ENCODE data around the gene LAT.
"Not testable (repeated sequence)": the region's sequence is repeated elsewhere in the genome, so short reads cannot be mapped to it uniquely, and the experiment has no call there.

The LAT gene

DNA sequence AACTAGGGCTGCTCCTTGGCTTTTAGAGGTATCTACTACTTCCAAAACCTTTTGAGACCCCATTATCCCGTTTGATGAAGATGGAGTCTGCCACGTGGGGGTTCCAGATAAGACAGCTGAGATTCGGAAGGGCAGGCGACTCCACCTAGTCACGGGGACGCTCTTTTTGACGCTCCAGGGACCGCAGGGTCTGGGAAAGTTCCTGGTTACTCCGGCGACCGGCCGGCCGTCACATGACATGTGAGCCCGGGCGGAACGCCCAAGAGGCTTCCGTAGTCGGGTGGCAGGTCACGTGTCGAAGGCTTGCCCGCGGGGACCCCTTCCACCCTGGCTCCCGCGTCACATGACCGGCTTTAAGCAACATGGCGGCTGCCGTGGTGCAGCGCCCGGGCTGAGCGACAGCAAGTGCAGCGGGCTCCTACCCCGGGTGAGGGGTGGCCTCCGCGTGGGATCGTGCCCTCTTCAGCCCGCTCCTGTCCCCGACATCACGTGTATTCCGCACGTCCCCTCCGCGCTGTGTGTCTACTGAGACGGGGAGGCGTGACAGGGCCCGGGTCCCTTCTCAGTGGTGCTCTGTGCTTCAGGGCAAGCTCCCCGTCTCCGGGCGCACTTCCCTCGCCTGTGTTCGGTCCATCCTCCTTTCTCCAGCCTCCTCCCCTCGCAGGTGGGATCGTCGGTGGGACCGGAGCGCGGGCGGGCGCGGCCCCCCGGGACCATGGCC is 10.3 kb upstream of the LAT start, which contains the start of gene SPNS1:
TSS of gene SPNS1 (plus strand) at position 342 of the 721 bp plus-strand sequence. CDS start at position 716, 374 bp downstream.
- TF ChIP-seq, protein P1, sequence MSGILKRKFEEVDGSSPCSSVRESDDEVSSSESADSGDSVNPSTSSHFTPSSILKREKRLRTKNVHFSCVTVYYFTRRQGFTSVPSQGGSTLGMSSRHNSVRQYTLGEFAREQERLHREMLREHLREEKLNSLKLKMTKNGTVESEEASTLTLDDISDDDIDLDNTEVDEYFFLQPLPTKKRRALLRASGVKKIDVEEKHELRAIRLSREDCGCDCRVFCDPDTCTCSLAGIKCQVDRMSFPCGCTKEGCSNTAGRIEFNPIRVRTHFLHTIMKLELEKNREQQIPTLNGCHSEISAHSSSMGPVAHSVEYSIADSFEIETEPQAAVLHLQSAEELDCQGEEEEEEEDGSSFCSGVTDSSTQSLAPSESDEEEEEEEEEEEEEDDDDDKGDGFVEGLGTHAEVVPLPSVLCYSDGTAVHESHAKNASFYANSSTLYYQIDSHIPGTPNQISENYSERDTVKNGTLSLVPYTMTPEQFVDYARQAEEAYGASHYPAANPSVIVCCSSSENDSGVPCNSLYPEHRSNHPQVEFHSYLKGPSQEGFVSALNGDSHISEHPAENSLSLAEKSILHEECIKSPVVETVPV (CRISPR knock-in tag; IDR thresholded peaks at IDR 0.05), result no peak
- TF ChIP-seq CSDC2 (CRISPR knock-in tag; IDR thresholded peaks at IDR 0.05), result no peak
- TF ChIP-seq ZFP3 (CRISPR knock-in tag; IDR thresholded peaks at IDR 0.05), result 0 out of 2 replicates have a peak, but pooled peaks have one; percentile 19
- TF ChIP-seq, protein P2, sequence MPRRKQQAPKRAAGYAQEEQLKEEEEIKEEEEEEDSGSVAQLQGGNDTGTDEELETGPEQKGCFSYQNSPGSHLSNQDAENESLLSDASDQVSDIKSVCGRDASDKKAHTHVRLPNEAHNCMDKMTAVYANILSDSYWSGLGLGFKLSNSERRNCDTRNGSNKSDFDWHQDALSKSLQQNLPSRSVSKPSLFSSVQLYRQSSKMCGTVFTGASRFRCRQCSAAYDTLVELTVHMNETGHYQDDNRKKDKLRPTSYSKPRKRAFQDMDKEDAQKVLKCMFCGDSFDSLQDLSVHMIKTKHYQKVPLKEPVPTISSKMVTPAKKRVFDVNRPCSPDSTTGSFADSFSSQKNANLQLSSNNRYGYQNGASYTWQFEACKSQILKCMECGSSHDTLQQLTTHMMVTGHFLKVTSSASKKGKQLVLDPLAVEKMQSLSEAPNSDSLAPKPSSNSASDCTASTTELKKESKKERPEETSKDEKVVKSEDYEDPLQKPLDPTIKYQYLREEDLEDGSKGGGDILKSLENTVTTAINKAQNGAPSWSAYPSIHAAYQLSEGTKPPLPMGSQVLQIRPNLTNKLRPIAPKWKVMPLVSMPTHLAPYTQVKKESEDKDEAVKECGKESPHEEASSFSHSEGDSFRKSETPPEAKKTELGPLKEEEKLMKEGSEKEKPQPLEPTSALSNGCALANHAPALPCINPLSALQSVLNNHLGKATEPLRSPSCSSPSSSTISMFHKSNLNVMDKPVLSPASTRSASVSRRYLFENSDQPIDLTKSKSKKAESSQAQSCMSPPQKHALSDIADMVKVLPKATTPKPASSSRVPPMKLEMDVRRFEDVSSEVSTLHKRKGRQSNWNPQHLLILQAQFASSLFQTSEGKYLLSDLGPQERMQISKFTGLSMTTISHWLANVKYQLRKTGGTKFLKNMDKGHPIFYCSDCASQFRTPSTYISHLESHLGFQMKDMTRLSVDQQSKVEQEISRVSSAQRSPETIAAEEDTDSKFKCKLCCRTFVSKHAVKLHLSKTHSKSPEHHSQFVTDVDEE (CRISPR knock-in tag; IDR thresholded peaks at IDR 0.05), result peak; percentile 49; the same call in 1 of the 2 replicates
- ATAC-seq, result peak; percentile 93

DNA sequence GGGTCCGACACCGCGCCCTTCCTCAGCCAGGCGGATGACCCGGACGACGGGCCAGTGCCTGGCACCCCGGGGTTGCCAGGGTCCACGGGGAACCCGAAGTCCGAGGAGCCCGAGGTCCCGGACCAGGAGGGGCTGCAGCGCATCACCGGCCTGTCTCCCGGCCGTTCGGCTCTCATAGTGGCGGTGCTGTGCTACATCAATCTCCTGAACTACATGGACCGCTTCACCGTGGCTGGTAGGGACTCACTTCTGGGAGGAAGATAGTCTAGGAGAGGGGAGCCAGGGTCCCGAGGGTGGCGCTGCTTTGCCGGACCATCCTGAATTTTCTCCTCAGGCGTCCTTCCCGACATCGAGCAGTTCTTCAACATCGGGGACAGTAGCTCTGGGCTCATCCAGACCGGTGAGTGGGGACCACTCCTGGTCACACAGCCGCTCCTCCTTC is 9.7 kb upstream of the LAT start:
- TF ChIP-seq, protein P1 (CRISPR knock-in tag; IDR thresholded peaks at IDR 0.05), result no peak
- TF ChIP-seq CSDC2 (CRISPR knock-in tag; IDR thresholded peaks at IDR 0.05) (no peak), PPARA (CRISPR knock-in tag; IDR thresholded peaks at IDR 0.05; ENCODE audit: borderline replicate concordance) (no peak), TOX (CRISPR knock-in tag; IDR thresholded peaks at IDR 0.05; ENCODE audit: borderline replicate concordance) (no peak), BACH2 (CRISPR knock-in tag; IDR thresholded peaks at IDR 0.05; ENCODE audit: borderline replicate concordance) (no peak), GLIS3 (CRISPR knock-in tag; IDR thresholded peaks at IDR 0.05) (no peak), RARB (CRISPR knock-in tag; IDR thresholded peaks at IDR 0.05) (no peak), TCF4 (CRISPR knock-in tag; IDR thresholded peaks at IDR 0.05; ENCODE audit: borderline replicate concordance) (no peak), ZC3H10 (CRISPR knock-in tag; IDR thresholded peaks at IDR 0.05) (no peak), ZNF8 (CRISPR knock-in tag; IDR thresholded peaks at IDR 0.05) (no peak)
- TF ChIP-seq, protein P3, sequence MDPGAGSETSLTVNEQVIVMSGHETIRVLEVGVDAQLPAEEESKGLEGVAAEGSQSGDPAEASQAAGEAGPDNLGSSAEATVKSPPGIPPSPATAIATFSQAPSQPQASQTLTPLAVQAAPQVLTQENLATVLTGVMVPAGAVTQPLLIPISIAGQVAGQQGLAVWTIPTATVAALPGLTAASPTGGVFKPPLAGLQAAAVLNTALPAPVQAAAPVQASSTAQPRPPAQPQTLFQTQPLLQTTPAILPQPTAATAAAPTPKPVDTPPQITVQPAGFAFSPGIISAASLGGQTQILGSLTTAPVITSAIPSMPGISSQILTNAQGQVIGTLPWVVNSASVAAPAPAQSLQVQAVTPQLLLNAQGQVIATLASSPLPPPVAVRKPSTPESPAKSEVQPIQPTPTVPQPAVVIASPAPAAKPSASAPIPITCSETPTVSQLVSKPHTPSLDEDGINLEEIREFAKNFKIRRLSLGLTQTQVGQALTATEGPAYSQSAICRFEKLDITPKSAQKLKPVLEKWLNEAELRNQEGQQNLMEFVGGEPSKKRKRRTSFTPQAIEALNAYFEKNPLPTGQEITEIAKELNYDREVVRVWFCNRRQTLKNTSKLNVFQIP (CRISPR knock-in tag; IDR thresholded peaks at IDR 0.05; ENCODE audit: borderline replicate concordance, low read depth), result no peak
- ATAC-seq, result peak; percentile 37

DNA sequence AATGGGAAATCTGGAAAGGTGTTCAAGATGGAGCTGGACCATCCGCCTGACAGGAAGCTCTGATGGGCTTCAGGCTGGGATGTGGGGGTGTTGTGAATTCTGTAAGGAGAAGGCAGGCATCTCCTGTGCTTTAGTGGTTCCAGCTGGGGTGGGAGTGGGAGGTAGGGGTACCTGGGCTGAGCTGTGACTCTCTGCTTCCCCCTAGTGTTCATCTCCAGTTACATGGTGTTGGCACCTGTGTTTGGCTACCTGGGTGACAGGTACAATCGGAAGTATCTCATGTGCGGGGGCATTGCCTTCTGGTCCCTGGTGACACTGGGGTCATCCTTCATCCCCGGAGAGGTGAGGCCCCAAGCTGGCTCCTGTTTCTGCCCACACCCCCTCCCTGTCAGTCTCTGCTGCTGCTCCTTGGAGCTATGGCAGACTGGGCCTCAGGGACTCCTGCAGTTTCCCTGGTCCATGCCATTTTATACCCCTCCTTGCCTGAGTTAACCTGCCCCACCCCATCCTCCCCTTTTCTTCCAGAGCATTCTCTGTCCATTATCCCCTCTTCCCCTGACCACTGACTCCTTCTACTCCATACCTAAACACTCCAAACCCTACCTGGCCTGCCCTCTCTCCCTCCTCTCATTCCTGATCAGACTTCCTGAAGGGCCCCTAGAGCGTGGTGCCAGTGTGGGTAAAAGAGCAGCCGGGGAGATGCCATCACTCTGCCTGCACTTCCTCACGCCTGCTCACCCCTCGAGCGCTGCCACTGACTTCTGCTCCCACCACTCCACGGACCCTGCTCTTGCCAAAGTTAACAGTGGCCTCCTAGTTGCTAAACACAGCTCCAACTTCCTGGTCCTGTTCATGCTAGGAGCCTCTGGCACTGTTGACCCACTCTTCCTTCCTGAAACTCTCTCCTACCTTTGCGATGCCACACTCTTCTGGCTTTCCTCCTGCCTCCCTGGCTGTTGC is 6.9 kb upstream of the LAT start:
- no peak for TF ChIP-seq CSDC2 (CRISPR knock-in tag; IDR thresholded peaks at IDR 0.05)
- no peak for TF ChIP-seq TCF4 (CRISPR knock-in tag; IDR thresholded peaks at IDR 0.05; ENCODE audit: borderline replicate concordance)
- no peak for TF ChIP-seq ESRRG (CRISPR knock-in tag; IDR thresholded peaks at IDR 0.05)
- TF ChIP-seq ZNF70 (CRISPR knock-in tag; IDR thresholded peaks at IDR 0.05), result no peak
- TF ChIP-seq, protein P4, sequence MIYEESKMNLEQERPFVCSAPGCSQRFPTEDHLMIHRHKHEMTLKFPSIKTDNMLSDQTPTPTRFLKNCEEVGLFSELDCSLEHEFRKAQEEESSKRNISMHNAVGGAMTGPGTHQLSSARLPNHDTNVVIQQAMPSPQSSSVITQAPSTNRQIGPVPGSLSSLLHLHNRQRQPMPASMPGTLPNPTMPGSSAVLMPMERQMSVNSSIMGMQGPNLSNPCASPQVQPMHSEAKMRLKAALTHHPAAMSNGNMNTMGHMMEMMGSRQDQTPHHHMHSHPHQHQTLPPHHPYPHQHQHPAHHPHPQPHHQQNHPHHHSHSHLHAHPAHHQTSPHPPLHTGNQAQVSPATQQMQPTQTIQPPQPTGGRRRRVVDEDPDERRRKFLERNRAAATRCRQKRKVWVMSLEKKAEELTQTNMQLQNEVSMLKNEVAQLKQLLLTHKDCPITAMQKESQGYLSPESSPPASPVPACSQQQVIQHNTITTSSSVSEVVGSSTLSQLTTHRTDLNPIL (CRISPR knock-in tag; IDR thresholded peaks at IDR 0.05; ENCODE audit: low read depth), result no peak
- no peak for TF ChIP-seq OSR1 (CRISPR knock-in tag; IDR thresholded peaks at IDR 0.05)
- TF ChIP-seq, protein P3 (CRISPR knock-in tag; IDR thresholded peaks at IDR 0.05; ENCODE audit: borderline replicate concordance, low read depth), result no peak
- no peak for TF ChIP-seq ZC3H10 (CRISPR knock-in tag; IDR thresholded peaks at IDR 0.05)
- ATAC-seq, result no peak

DNA sequence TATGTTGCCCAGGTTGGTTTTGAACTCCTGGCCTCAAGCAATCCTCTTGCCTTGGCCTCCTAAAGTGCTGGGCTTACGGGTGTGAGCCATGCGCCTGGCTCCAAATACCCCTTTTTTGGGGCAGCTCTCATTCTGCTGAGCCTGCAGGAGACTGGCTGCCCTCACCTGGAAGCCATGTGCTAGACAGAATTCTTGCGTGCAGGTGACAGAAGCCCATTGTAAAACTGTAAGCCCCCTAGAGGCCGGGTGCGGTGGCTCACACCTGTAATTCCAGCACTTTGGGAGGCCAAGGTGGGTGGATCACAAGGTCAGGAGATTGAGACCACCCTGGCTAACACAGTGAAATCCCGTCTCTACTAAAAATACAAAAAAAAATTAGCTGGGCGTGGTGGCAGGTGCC is 4.5 kb upstream of the LAT start:
- ATAC-seq, result not testable (repeated sequence)
